Measurements from ENCODE around the gene GUCY1A1. TPM values are rescaled to one million over a fixed set of nuclear protein-coding genes. Genes with fewer than 3 reads are reported as not detected.

The GUCY1A1 gene
- total RNA-seq (100 to 1,000 TPM in 1 of 10 donors, 10 to 100 TPM in 9; 45.0 to 101 (median 65.4) TPM), polyA plus RNA-seq (10 to 100 TPM in 1 of 2 donors, 1 to 10 TPM in 1; 6.7 to 13.8 TPM)
- long read RNA-seq, donor 1, full-length matches to known transcripts: 37 of 114 reads
- long read RNA-seq, donor 1, partial matches to known transcripts: 24 of 114 reads
- long read RNA-seq, donor 1, other reads (novel, unspliced or antisense): 53 of 114 reads
- long read RNA-seq, donor 2, transcript GUCY1A1-210 (9 exons, 2,656 nt): major isoform, 7 of 52 reads
- long read RNA-seq, donor 2, partial matches to known transcripts: 4 of 52 reads
- long read RNA-seq, donor 2, other reads (novel, unspliced or antisense): 40 of 52 reads
- long read RNA-seq, donor 3, full-length matches to known transcripts: 17 of 59 reads
- long read RNA-seq, donor 3, partial matches to known transcripts: 22 of 59 reads
- long read RNA-seq, donor 3, other reads (novel, unspliced or antisense): 20 of 59 reads

GRCh38 chr4:155666344-155667221 lies at the start of gene GUCY1A1:
Gene GUCY1A1 (plus strand): TSS chr4:155666848. CDS start chr4:155696868, 30,020 bp downstream.
- intact Hi-C loops (cut with DNase I): loop anchor here in 8 of 10 donors (2.0 to 10.0 kb wide), 13 partner anchors 41 to 224 kb away; partner anchors contain the start of gene GUCY1B1 (in 2 of the 8)
- TF ChIP-seq, protein P1, sequence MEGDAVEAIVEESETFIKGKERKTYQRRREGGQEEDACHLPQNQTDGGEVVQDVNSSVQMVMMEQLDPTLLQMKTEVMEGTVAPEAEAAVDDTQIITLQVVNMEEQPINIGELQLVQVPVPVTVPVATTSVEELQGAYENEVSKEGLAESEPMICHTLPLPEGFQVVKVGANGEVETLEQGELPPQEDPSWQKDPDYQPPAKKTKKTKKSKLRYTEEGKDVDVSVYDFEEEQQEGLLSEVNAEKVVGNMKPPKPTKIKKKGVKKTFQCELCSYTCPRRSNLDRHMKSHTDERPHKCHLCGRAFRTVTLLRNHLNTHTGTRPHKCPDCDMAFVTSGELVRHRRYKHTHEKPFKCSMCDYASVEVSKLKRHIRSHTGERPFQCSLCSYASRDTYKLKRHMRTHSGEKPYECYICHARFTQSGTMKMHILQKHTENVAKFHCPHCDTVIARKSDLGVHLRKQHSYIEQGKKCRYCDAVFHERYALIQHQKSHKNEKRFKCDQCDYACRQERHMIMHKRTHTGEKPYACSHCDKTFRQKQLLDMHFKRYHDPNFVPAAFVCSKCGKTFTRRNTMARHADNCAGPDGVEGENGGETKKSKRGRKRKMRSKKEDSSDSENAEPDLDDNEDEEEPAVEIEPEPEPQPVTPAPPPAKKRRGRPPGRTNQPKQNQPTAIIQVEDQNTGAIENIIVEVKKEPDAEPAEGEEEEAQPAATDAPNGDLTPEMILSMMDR (IDR thresholded peaks at IDR 0.05): no peak
- Histone ChIP-seq H3K27me3 (peaks cover 0 to 31% (median 0%) of the 10 kb centered on the region in 7 donors), H3K27ac (peak within 1 kb of the TSS; percentile 88 to 95 (median 92)), H3K9me3 (no peaks in the 10 kb centered on the region), H3K4me3 (peak within 1 kb of the TSS; percentile 51 to 85 (median 74)), H3K36me3 (peaks cover 0 to 9% (median 0%) of the 10 kb centered on the region in 9 donors), H3K4me1 (peaks cover 0 to 31% (median 15%) of the 10 kb centered on the region in 9 donors)
- DNase-seq: peak; percentile 43 to 49
- peak; percentile 39 to 73 (median 64) for ATAC-seq
- WGBS, 2 donors: 8% methylated on average over 25 of the region's 25 CpGs

GRCh38 chr4:155617296-155617695 lies 49.4 kb upstream of the GUCY1A1 start:
- intact Hi-C loops (cut with DNase I): loop anchor here in 1 of 10 donors (10.0 kb wide), 1 partner anchor 102 kb away; no protein-coding TSS in a partner anchor
- Histone ChIP-seq H3K27ac (peak overlapping the region in 7 of 10 donors; percentile 36 to 80 (median 54)), H3K27me3 (no peaks in the 10 kb centered on the region), H3K4me1 (peaks cover 0 to 42% (median 9%) of the 10 kb centered on the region in 9 donors), H3K9me3 (no peaks in the 10 kb centered on the region), H3K4me3 (no peak overlapping the region), H3K36me3 (no peaks in the 10 kb centered on the region)
- peak in 5 of 8 donors; percentile 70 to 83 (median 75) for ATAC-seq
- WGBS, 2 donors: 30 to 38% methylated on average over 3 of the region's 3 CpGs
- peak in 1 of 2 donors; percentile 20 for DNase-seq
- TF ChIP-seq, protein P1 (IDR thresholded peaks at IDR 0.05): no peak

- H3K4me1 ChIP-seq: peaks cover 0 to 43% (median 10%) of the 10 kb centered on the region in 9 donors
- DNase-seq (no peak), ATAC-seq (peak in 5 of 8 donors; percentile 29 to 44 (median 41))
- H3K36me3 ChIP-seq: no peaks in the 10 kb centered on the region
- intact Hi-C loops (cut with DNase I): loop anchor here in 1 of 10 donors (10.0 kb wide), 1 partner anchor 104 kb away; no protein-coding TSS in a partner anchor
- H3K4me3 ChIP-seq: no peak overlapping the region
- H3K9me3 ChIP-seq: no peaks in the 10 kb centered on the region
- TF ChIP-seq, protein P1 (IDR thresholded peaks at IDR 0.05): no peak
- peak overlapping the region in 8 of 10 donors; percentile 15 to 80 (median 50) for H3K27ac ChIP-seq
- H3K27me3 ChIP-seq: no peaks in the 10 kb centered on the region
- WGBS, 2 donors: 78 to 87% methylated on average over 8 of the region's 8 CpGs
Measured at GRCh38 chr4:155618183-155618838, 48.3 kb upstream of the GUCY1A1 start.
